ENCODE results near the gene MYRF. TPM values are rescaled to one million over a fixed set of nuclear protein-coding genes. Genes with fewer than 3 reads are reported as not detected.

MYRF gene
- total RNA-seq, 2 experiments from 2014 or later, result 0.25 to 0.57 TPM

- H3K27ac Mint-ChIP-seq, result no peak overlapping the region
- no peaks in the 10 kb centered on the region for H3K9me3 Mint-ChIP-seq (ENCODE audit: low read depth)
- DNase-seq, result no peak
- peaks cover 11% of the 10 kb centered on the region for H3K4me1 Mint-ChIP-seq
- peaks cover 5% of the 10 kb centered on the region for H3K27me3 Mint-ChIP-seq
- intact Hi-C loops (cut with DNase I, micrococcal nuclease), result no loop called here
- no peaks in the 10 kb centered on the region for H3K36me3 Mint-ChIP-seq (ENCODE audit: low read depth)
- CTCF ChIA-PET, result no interaction called here
- no peak overlapping the region for H3K4me3 Mint-ChIP-seq
- no peak for ATAC-seq
- POLR2A ChIA-PET, result no interaction called here
Observed at GRCh38 chr11:61773809-61774208, 21.4 kb downstream of the MYRF start.

- no peak overlapping the region for H3K4me3 Mint-ChIP-seq
- no peaks in the 10 kb centered on the region for H3K9me3 Mint-ChIP-seq (ENCODE audit: low read depth)
- DNase-seq (no peak), ATAC-seq (no peak)
- no peaks in the 10 kb centered on the region for H3K36me3 Mint-ChIP-seq (ENCODE audit: low read depth)
- peaks cover 5% of the 10 kb centered on the region for H3K27me3 Mint-ChIP-seq
- CTCF ChIA-PET, result no interaction called here
- intact Hi-C loops (cut with DNase I, micrococcal nuclease), result no loop called here
- peaks cover 11% of the 10 kb centered on the region for H3K4me1 Mint-ChIP-seq
- POLR2A ChIA-PET, result no interaction called here
- H3K27ac Mint-ChIP-seq, result no peak overlapping the region
Observed at GRCh38 chr11:61774411-61774810, 22.0 kb downstream of the MYRF start.

GRCh38 chr11:61775106-61775505, 22.7 kb downstream of the MYRF start:
- CTCF ChIA-PET, result interaction anchor here (0.6 kb wide), 1 partner anchor 37 kb away, joined by 3 read pairs; no protein-coding TSS in a partner anchor
- H3K9me3 Mint-ChIP-seq (ENCODE audit: low read depth), result no peaks in the 10 kb centered on the region
- H3K4me1 Mint-ChIP-seq, result peaks cover 11% of the 10 kb centered on the region
- ATAC-seq, result no peak
- no peak for DNase-seq
- no peak overlapping the region for H3K4me3 Mint-ChIP-seq
- H3K36me3 Mint-ChIP-seq (ENCODE audit: low read depth), result no peaks in the 10 kb centered on the region
- H3K27me3 Mint-ChIP-seq, result peaks cover 5% of the 10 kb centered on the region
- H3K27ac Mint-ChIP-seq, result no peak overlapping the region
- intact Hi-C loops (cut with DNase I, micrococcal nuclease), result no loop called here
- POLR2A ChIA-PET, result interaction anchor here (0.7 kb wide), 1 partner anchor 15 kb away, joined by 3 read pairs; no protein-coding TSS in a partner anchor

GRCh38 chr11:61775606-61776554, 23.4 kb downstream of the MYRF start:
- no peak for ATAC-seq
- POLR2A ChIA-PET, result interaction anchor here (0.7 kb wide), 1 partner anchor 14 kb away, joined by 3 read pairs; no protein-coding TSS in a partner anchor

GRCh38 chr11:61776561-61777075, 24.2 kb downstream of the MYRF start:
- CTCF ChIA-PET, result interaction anchor here (0.6 kb wide), 1 partner anchor 67 kb away, joined by 3 read pairs; no protein-coding TSS in a partner anchor
- H3K27me3 Mint-ChIP-seq, result peaks cover 5% of the 10 kb centered on the region
- no peak overlapping the region for H3K27ac Mint-ChIP-seq
- H3K9me3 Mint-ChIP-seq (ENCODE audit: low read depth), result no peaks in the 10 kb centered on the region
- ATAC-seq (peak; percentile 80), DNase-seq (peak; percentile 86)
- POLR2A ChIA-PET, result no interaction called here
- H3K4me3 Mint-ChIP-seq, result peak overlapping the region; percentile 23
- H3K4me1 Mint-ChIP-seq, result peaks cover 11% of the 10 kb centered on the region
- intact Hi-C loops (cut with DNase I, micrococcal nuclease), result loop anchor here (1.0 kb wide), 4 partner anchors 16 to 29 kb away; partner anchors contain the start of genes FEN1 (in 1 of the 2), MYRF (in 1 of the 2) and TMEM258 (in 1 of the 2)
- H3K36me3 Mint-ChIP-seq (ENCODE audit: low read depth), result no peaks in the 10 kb centered on the region

More at GRCh38 chr11:61775606-61776554, 23.4 kb downstream of the MYRF start:
- CTCF ChIA-PET, result interaction anchor here (0.5 to 0.6 kb wide), 2 partner anchors 38 to 1236 kb away, joined by 3 read pairs; no protein-coding TSS in a partner anchor
- intact Hi-C loops (cut with DNase I, micrococcal nuclease), result loop anchor here (1.0 kb wide), 3 partner anchors 24 to 29 kb away; partner anchors contain the start of gene MYRF (in 1 of the 2)
- Mint-ChIP-seq H3K36me3 (ENCODE audit: low read depth) (no peaks in the 10 kb centered on the region), H3K4me1 (peaks cover 11% of the 10 kb centered on the region), H3K27ac (no peak overlapping the region), H3K27me3 (peaks cover 5% of the 10 kb centered on the region), H3K9me3 (ENCODE audit: low read depth) (no peaks in the 10 kb centered on the region), H3K4me3 (no peak overlapping the region)
- DNase-seq, result no peak

- Mint-ChIP-seq H3K27me3 (peaks cover 5% of the 10 kb centered on the region), H3K36me3 (ENCODE audit: low read depth) (no peaks in the 10 kb centered on the region), H3K27ac (no peak overlapping the region), H3K4me1 (peaks cover 11% of the 10 kb centered on the region), H3K9me3 (ENCODE audit: low read depth) (no peaks in the 10 kb centered on the region), H3K4me3 (no peak overlapping the region)
- CTCF ChIA-PET, result interaction anchor here (0.5 to 0.6 kb wide), 2 partner anchors 66 to 665 kb away, joined by 3 read pairs; no protein-coding TSS in a partner anchor
- intact Hi-C loops (cut with DNase I, micrococcal nuclease), result loop anchor here in 1 of 2 experiments (1.0 kb wide), 1 partner anchor 15 kb away; the partner anchor contains the start of genes FEN1 and TMEM258
- ATAC-seq (peak; percentile 64), DNase-seq (peak; percentile 75)
- POLR2A ChIA-PET, result no interaction called here
Observed at GRCh38 chr11:61777234-61778090, 25.0 kb downstream of the MYRF start.

GRCh38 chr11:61778357-61778886, 26.0 kb downstream of the MYRF start:
- POLR2A ChIA-PET, result no interaction called here

GRCh38 chr11:61778920-61779650, 26.6 kb downstream of the MYRF start:
- H3K4me1 Mint-ChIP-seq, result peaks cover 11% of the 10 kb centered on the region
- no peak overlapping the region for H3K27ac Mint-ChIP-seq
- H3K4me3 Mint-ChIP-seq, result no peak overlapping the region
- CTCF ChIA-PET, result interaction anchor here (0.9 to 1.1 kb wide), 2 partner anchors 45 to 46 kb away, joined by 3 read pairs; no protein-coding TSS in a partner anchor
- no peak for ATAC-seq
- POLR2A ChIA-PET, result no interaction called here
- no peak for DNase-seq
- no peaks in the 10 kb centered on the region for H3K9me3 Mint-ChIP-seq (ENCODE audit: low read depth)
- peaks cover 3% of the 10 kb centered on the region for H3K36me3 Mint-ChIP-seq (ENCODE audit: low read depth)
- intact Hi-C loops (cut with DNase I, micrococcal nuclease), result no loop called here
- H3K27me3 Mint-ChIP-seq, result peaks cover 5% of the 10 kb centered on the region

More at GRCh38 chr11:61778357-61778886, 26.0 kb downstream of the MYRF start:
- intact Hi-C loops (cut with DNase I, micrococcal nuclease), result no loop called here
- ATAC-seq (no peak), DNase-seq (no peak)
- H3K27ac Mint-ChIP-seq, result no peak overlapping the region
- CTCF ChIA-PET, result interaction anchor here (1.1 kb wide), 1 partner anchor 45 kb away, joined by 3 read pairs; no protein-coding TSS in a partner anchor
- H3K36me3 Mint-ChIP-seq (ENCODE audit: low read depth), result no peaks in the 10 kb centered on the region
- peaks cover 11% of the 10 kb centered on the region for H3K4me1 Mint-ChIP-seq
- H3K9me3 Mint-ChIP-seq (ENCODE audit: low read depth), result no peaks in the 10 kb centered on the region
- H3K27me3 Mint-ChIP-seq, result peaks cover 5% of the 10 kb centered on the region
- no peak overlapping the region for H3K4me3 Mint-ChIP-seq

GRCh38 chr11:61779666-61780525, 27.5 kb downstream of the MYRF start:
- H3K27me3 Mint-ChIP-seq, result peaks cover 5% of the 10 kb centered on the region
- DNase-seq (no peak), ATAC-seq (no peak)
- no peaks in the 10 kb centered on the region for H3K9me3 Mint-ChIP-seq (ENCODE audit: low read depth)
- no peak overlapping the region for H3K4me3 Mint-ChIP-seq
- peaks cover 11% of the 10 kb centered on the region for H3K4me1 Mint-ChIP-seq
- peaks cover 4% of the 10 kb centered on the region for H3K36me3 Mint-ChIP-seq (ENCODE audit: low read depth)
- no peak overlapping the region for H3K27ac Mint-ChIP-seq
- intact Hi-C loops (cut with DNase I, micrococcal nuclease), result no loop called here
- POLR2A ChIA-PET, result no interaction called here
- CTCF ChIA-PET, result interaction anchor here (0.9 kb wide), 1 partner anchor 47 kb away, joined by 3 read pairs; no protein-coding TSS in a partner anchor

Data from activated CD4-positive, alpha-beta T cell treated with anti-CD3 and anti-CD28 coated beads for 36 hours (primary cell).